ENCODE results near the gene PLAAT4.

DNA sequence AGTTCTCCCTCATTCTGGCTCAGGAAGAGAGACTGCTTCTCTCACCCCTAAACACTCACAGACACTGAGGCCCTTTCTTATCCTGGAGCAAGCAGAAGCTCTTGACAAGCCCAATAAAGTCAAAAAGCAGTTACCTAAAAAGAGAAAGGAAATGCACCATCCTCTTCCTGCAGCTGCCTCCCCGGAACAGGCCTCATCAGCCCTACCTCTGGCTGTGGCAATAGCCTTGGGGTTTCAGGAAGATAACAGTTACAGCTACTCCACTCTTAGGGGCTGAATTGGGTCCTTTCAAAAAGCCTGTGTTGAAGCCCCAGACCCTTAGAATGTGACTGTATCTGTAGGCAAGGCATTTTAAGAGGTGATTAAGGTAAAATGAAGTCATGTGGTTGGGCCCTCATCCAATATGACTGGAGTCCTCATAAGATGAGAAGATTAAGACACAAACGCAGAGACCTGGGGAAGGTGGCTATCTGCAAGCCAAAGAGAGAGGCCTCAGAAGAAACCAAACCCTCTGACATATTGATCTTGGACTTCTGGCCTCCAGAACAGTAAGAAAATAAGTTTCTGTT, 34.3 kb upstream of the PLAAT4 start:
- TF ChIP-seq EZH2phosphoT487 (IDR thresholded peaks at IDR 0.05; ENCODE audit: borderline replicate concordance), result no peak
- TF ChIP-seq, protein P1, sequence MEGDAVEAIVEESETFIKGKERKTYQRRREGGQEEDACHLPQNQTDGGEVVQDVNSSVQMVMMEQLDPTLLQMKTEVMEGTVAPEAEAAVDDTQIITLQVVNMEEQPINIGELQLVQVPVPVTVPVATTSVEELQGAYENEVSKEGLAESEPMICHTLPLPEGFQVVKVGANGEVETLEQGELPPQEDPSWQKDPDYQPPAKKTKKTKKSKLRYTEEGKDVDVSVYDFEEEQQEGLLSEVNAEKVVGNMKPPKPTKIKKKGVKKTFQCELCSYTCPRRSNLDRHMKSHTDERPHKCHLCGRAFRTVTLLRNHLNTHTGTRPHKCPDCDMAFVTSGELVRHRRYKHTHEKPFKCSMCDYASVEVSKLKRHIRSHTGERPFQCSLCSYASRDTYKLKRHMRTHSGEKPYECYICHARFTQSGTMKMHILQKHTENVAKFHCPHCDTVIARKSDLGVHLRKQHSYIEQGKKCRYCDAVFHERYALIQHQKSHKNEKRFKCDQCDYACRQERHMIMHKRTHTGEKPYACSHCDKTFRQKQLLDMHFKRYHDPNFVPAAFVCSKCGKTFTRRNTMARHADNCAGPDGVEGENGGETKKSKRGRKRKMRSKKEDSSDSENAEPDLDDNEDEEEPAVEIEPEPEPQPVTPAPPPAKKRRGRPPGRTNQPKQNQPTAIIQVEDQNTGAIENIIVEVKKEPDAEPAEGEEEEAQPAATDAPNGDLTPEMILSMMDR (conservative IDR thresholded peaks at IDR 0.05; ENCODE audit: low read length), result no peak
